NB4 (cell line): ENCODE measurements around the gene GTF2F2.
"Not testable (repeated sequence)": the region's sequence is repeated elsewhere in the genome, so short reads cannot be mapped to it uniquely, and the experiment has no call there.

Experiments used
- CTCF ChIP-seq: IDR thresholded peaks from one replicate; pipeline ENCODE4 v1.5.1; 2012; ENCODE audit warnings: low read depth, low read length
- MYC ChIP-seq: IDR thresholded peaks from 2 replicates; pipeline ENCODE4 v1.6.1; 2011; ENCODE audit warnings: low read depth, low read length
- POLR2A ChIP-seq: IDR thresholded peaks from 2 replicates; pipeline ENCODE4 v1.6.1; 2011; ENCODE audit warnings: mild to moderate bottlenecking; ENCODE audit not compliant: insufficient read length; ENCODE audit errors: extremely low read depth
- TF ChIP-seq, protein P1 (sequence below): IDR thresholded peaks from 2 replicates; pipeline ENCODE4 v1.6.1; 2011; ENCODE audit warnings: low read depth, low read length

- not testable (repeated sequence) for TF ChIP-seq CTCF, POLR2A, MYC
- TF ChIP-seq, protein P1, sequence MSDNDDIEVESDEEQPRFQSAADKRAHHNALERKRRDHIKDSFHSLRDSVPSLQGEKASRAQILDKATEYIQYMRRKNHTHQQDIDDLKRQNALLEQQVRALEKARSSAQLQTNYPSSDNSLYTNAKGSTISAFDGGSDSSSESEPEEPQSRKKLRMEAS = not testable (repeated sequence)
Observed at GRCh38 chr13:45298550-45298949, 178.2 kb downstream of the GTF2F2 start.
